H1 (cell line): Measurements from ENCODE around the gene CSRP3. TPM values are rescaled to one million over a fixed set of nuclear protein-coding genes. Genes with fewer than 3 reads are reported as not detected.

Experiments used
- CTCF ChIA-PET: fragments of 300-600 bp; sonication (Branson Sonifier 250); formaldehyde crosslinking; loops from one replicate; lab custom pipeline; 2021; ENCODE audit not compliant: partially characterized antibody; lab: Charles Lee
- POLR2A ChIA-PET: fragments of 300-600 bp; sonication (Branson Sonifier 250); formaldehyde crosslinking; loops from one replicate; lab custom pipeline; 2021; ENCODE audit warnings: inconsistent platforms; ENCODE audit not compliant: partially characterized antibody; lab: Charles Lee
- DNase-seq, 2 experiments: peaks; one replicate each; pipeline versions ENCODE4 v3.0.0 to v3.0.0-alpha.2; 2010 to 2022; ENCODE audit warnings: low spot score in 2 of 2, low read depth in 1 of 2, mixed read lengths in 1 of 2
- FAIRE-seq: peaks from 2 replicates; lab custom pipeline; 2011; peaks lifted over from hg19 to GRCh38; lab: Jason Lieb, UNC
- H2AFZ ChIP-seq: 2 replicates; pipeline ENCODE4 v1.8.1; 2012; ENCODE audit warnings: low read length, inconsistent platforms
- H2AK5ac ChIP-seq: 2 replicates; pipeline ENCODE4 v1.6.1; 2013; ENCODE audit warnings: low read depth, low read length
- H2BK120ac ChIP-seq: replicated peaks from 2 replicates; pipeline ENCODE3; 2013; ENCODE audit warnings: low read depth, low read length, inconsistent platforms
- H2BK12ac ChIP-seq: 2 replicates; pipeline ENCODE4 v1.6.1; 2013; ENCODE audit warnings: low read depth, low read length
- H2BK15ac ChIP-seq: 2 replicates; pipeline ENCODE4 v1.6.1; 2013; ENCODE audit warnings: low read length
- H2BK20ac ChIP-seq: 2 replicates; pipeline ENCODE4 v1.6.1; 2013; ENCODE audit warnings: low read length
- H2BK5ac ChIP-seq: 2 replicates; pipeline ENCODE4 v1.6.1; 2013; ENCODE audit warnings: low read depth, low read length
- H3K14ac ChIP-seq: 2 replicates; pipeline ENCODE4 v1.6.1; 2013; ENCODE audit warnings: inconsistent platforms; ENCODE audit not compliant: insufficient read length
- H3K18ac ChIP-seq: 2 replicates; pipeline ENCODE4 v1.6.1; 2013; ENCODE audit warnings: low read length; ENCODE audit errors: extremely low read depth
- H3K23ac ChIP-seq: 2 replicates; pipeline ENCODE4 v1.6.1; 2013; ENCODE audit warnings: inconsistent platforms; ENCODE audit not compliant: insufficient read length
- H3K23me2 ChIP-seq: 2 replicates; pipeline ENCODE4 v1.6.1; 2013; ENCODE audit warnings: low read depth, low read length
- H3K27ac ChIP-seq: 2 replicates; pipeline ENCODE4 v1.6.1; 2011; ENCODE audit warnings: low read depth, low read length, inconsistent platforms
- H3K27me3 ChIP-seq, 4 experiments: replicated peaks in 1 of 4; 1 replicate in 1 of 4; 2 replicates in 3 of 4; pipeline versions ENCODE4 v1.6.1 to v1.8.1; 2011 to 2013; ENCODE audit warnings: low read length in 3 of 4, mild to moderate bottlenecking in 3 of 4, inconsistent platforms in 2 of 4, mixed read lengths in 2 of 4, moderate library complexity in 1 of 4; ENCODE audit not compliant: control insufficient read depth in 3 of 4, insufficient read depth in 3 of 4; ENCODE audit errors: extremely low read depth in 1 of 4
- H3K36me3 ChIP-seq, 4 experiments: 2 replicates each; pipeline versions ENCODE4 v1.6.1 to v1.8.1; 2011 to 2013; ENCODE audit warnings: mild to moderate bottlenecking in 4 of 4, low read length in 3 of 4, moderate library complexity in 2 of 4, control low read depth in 1 of 4, inconsistent platforms in 1 of 4; ENCODE audit not compliant: insufficient read depth in 4 of 4, control insufficient read depth in 2 of 4
- H3K4ac ChIP-seq: replicated peaks from 2 replicates; pipeline ENCODE3; 2013; ENCODE audit warnings: low read length, low read depth, mixed read lengths, inconsistent platforms; ENCODE audit not compliant: insufficient read length
- H3K4me1 ChIP-seq, 4 experiments: replicated peaks in 1 of 4; 1 replicate in 1 of 4; 2 replicates in 3 of 4; pipeline versions ENCODE4 v1.6.1 to v1.8.1; 2011 to 2013; ENCODE audit warnings: low read length in 3 of 4, inconsistent platforms in 2 of 4, mixed read lengths in 1 of 4; ENCODE audit not compliant: insufficient read depth in 4 of 4, control insufficient read depth in 3 of 4
- H3K4me2 ChIP-seq, 2 experiments: 2 replicates each; pipeline versions ENCODE4 v1.6.1 to v1.8.1; 2011 to 2013; ENCODE audit warnings: low read depth in 2 of 2, low read length in 2 of 2, control low read depth in 1 of 2, inconsistent platforms in 1 of 2, mild to moderate bottlenecking in 1 of 2; ENCODE audit not compliant: insufficient read depth in 1 of 2
- H3K4me3 ChIP-seq, 4 experiments: fragments of 200-600, 300-600 bp in 1 of 4; sonication (generic), shearing (Covaris generic), sonication (Bioruptor Twin) in 1 of 4; 2 replicates each; pipeline versions ENCODE4 v1.5.1 to v1.8.1; 2011 to 2016; ENCODE audit warnings: low read length in 4 of 4, low read depth in 3 of 4, control low read depth in 2 of 4, inconsistent platforms in 2 of 4, mild to moderate bottlenecking in 2 of 4, mixed read lengths in 1 of 4, moderate library complexity in 1 of 4; ENCODE audit not compliant: insufficient read depth in 2 of 4; ENCODE audit errors: extremely low read depth in 1 of 4
- H3K56ac ChIP-seq: replicated peaks from 2 replicates; pipeline ENCODE3; 2013; ENCODE audit warnings: low read depth, mild to moderate bottlenecking, mixed read lengths, low read length, inconsistent platforms; ENCODE audit not compliant: insufficient read length
- H3K79me1 ChIP-seq: 2 replicates; pipeline ENCODE4 v1.6.1; 2013; ENCODE audit warnings: low read depth, low read length, control low read depth
- H3K79me2 ChIP-seq, 2 experiments: 2 replicates each; pipeline versions ENCODE4 v1.6.1 to v1.8.1; 2012 to 2013; ENCODE audit warnings: low read length in 2 of 2, mild to moderate bottlenecking in 2 of 2, inconsistent platforms in 1 of 2; ENCODE audit not compliant: insufficient read depth in 2 of 2, control insufficient read depth in 1 of 2
- H3K9ac ChIP-seq, 4 experiments: replicated peaks in 1 of 4; 1 replicate in 1 of 4; 2 replicates in 3 of 4; pipeline versions ENCODE4 v1.6.1 to v1.8.1; 2011 to 2013; ENCODE audit warnings: low read depth in 3 of 4, low read length in 3 of 4, control low read depth in 2 of 4, mild to moderate bottlenecking in 2 of 4, moderate library complexity in 2 of 4, inconsistent platforms in 1 of 4; ENCODE audit errors: extremely low read depth in 1 of 4
- H3K9me3 ChIP-seq, 2 experiments: 2 replicates each; pipeline versions ENCODE4 v1.6.1 to v1.8.1; 2012 to 2013; ENCODE audit warnings: mild to moderate bottlenecking in 2 of 2, moderate library complexity in 2 of 2, control low read depth in 1 of 2, inconsistent platforms in 1 of 2, low read depth in 1 of 2, low read length in 1 of 2, mixed read lengths in 1 of 2; ENCODE audit not compliant: insufficient read depth in 2 of 2
- H4K20me1 ChIP-seq, 2 experiments: replicated peaks in 1 of 2; 2 replicates each; pipeline versions ENCODE3 to v1.8.1; 2011 to 2013; ENCODE audit warnings: inconsistent platforms in 2 of 2, low read length in 2 of 2, mild to moderate bottlenecking in 1 of 2; ENCODE audit not compliant: insufficient read depth in 2 of 2, control insufficient read depth in 1 of 2
- H4K5ac ChIP-seq: 2 replicates; pipeline ENCODE4 v1.6.1; 2013; ENCODE audit warnings: low read length, low read depth, mixed read lengths, inconsistent platforms; ENCODE audit not compliant: insufficient read length
- H4K8ac ChIP-seq: 2 replicates; pipeline ENCODE4 v1.8.0; 2013; ENCODE audit warnings: mild to moderate bottlenecking, moderate library complexity, low read length, inconsistent platforms; ENCODE audit not compliant: insufficient read depth; ENCODE audit errors: extremely low read depth
- H4K91ac ChIP-seq: replicated peaks from 2 replicates; pipeline ENCODE3; 2013; ENCODE audit warnings: low read length, mixed read lengths, inconsistent platforms; ENCODE audit not compliant: insufficient read length
- CTCF ChIP-seq, 3 experiments: IDR thresholded peaks; 1 replicate in 2 of 3; 2 replicates in 1 of 3; pipeline versions ENCODE4 v1.5.1 to v1.6.1; 2011; ENCODE audit warnings: low read length in 3 of 3, mild to moderate bottlenecking in 3 of 3, inconsistent platforms in 2 of 3, low read depth in 1 of 3, moderate library complexity in 1 of 3; ENCODE audit not compliant: insufficient read depth in 1 of 3; ENCODE audit errors: control extremely low read depth in 1 of 3
- EP300 ChIP-seq, 2 experiments: IDR thresholded peaks; 1 replicate in 1 of 2; 2 replicates in 1 of 2; pipeline ENCODE4 v1.6.1; 2011 to 2012; ENCODE audit warnings: low read depth in 2 of 2, low read length in 2 of 2, mild to moderate bottlenecking in 2 of 2, borderline replicate concordance in 1 of 2, inconsistent platforms in 1 of 2, moderate library complexity in 1 of 2
- JUND ChIP-seq: IDR thresholded peaks from 2 replicates; pipeline ENCODE4 v1.6.1; 2011; ENCODE audit warnings: mild to moderate bottlenecking, improper control_type of control experiment, low read length
- RNF2 ChIP-seq: fragments of 200-900, 300-1000 bp; sonication (generic); IDR thresholded peaks from 2 replicates; pipeline ENCODE4 v1.7.1; 2016; ENCODE audit warnings: borderline replicate concordance, low read depth, mild to moderate bottlenecking, antibody characterized with exemption, low read length; ENCODE audit not compliant: poor library complexity, severe bottlenecking; ENCODE audit errors: missing control alignments
- WGBS, 2 experiments: shearing (Covaris generic) in 1 of 2; methylation state at CpG; one replicate each; pipeline versions ENCODE4 v1.1.6 to v1.1.7; 2013 to 2015; ENCODE audit warnings: low lambda C conversion rate in 2 of 2, mixed read lengths in 2 of 2, inconsistent platforms in 1 of 2, low coverage in 1 of 2, missing lambda C conversion rate in 1 of 2; ENCODE audit not compliant: insufficient replicate concordance in 2 of 2, insufficient coverage in 1 of 2, insufficient read length in 1 of 2; ENCODE audit errors: extremely low coverage in 1 of 2, missing lambda C conversion rate in 1 of 2; 5-methylcytosine and 5-hydroxymethylcytosine counted together
- polyA plus RNA-seq, 7 experiments: library from polyadenylated mRNA; depleted of rRNA in 3 of 7; stranded (reverse) in 5 of 7; unstranded in 2 of 7; fragments of >200 nt in 5 of 7; fragments of 200-250 nt in 2 of 7; gene quantifications; 1 replicate in 5 of 7; 2 replicates in 1 of 7; 4 replicates in 1 of 7; pipeline versions ENCODE4 v1.2.1 to v1.2.3, GENCODE V29; 2011 to 2013; ENCODE audit warnings: missing spikeins in 2 of 7, mixed read lengths in 2 of 7
- total RNA-seq: library from RNA; stranded (reverse); fragmentation: NEBNext Ultra II Directional; extraction: Animal tissue kit (Norgen Biotek cat#: 25700); gene quantifications from 2 replicates; pipeline ENCODE4 v1.2.1, GENCODE V29; 2021
- TF ChIP-seq, protein P1 (sequence below): IDR thresholded peaks from 2 replicates; pipeline ENCODE4 v1.6.1; 2012; ENCODE audit warnings: low read length, inconsistent platforms

The CSRP3 gene
- total and polyA plus RNA-seq, 2 of the 8 experiments (the other 6 are each of a cell fraction or from before 2014, with no cell fraction given): not detected

DNA sequence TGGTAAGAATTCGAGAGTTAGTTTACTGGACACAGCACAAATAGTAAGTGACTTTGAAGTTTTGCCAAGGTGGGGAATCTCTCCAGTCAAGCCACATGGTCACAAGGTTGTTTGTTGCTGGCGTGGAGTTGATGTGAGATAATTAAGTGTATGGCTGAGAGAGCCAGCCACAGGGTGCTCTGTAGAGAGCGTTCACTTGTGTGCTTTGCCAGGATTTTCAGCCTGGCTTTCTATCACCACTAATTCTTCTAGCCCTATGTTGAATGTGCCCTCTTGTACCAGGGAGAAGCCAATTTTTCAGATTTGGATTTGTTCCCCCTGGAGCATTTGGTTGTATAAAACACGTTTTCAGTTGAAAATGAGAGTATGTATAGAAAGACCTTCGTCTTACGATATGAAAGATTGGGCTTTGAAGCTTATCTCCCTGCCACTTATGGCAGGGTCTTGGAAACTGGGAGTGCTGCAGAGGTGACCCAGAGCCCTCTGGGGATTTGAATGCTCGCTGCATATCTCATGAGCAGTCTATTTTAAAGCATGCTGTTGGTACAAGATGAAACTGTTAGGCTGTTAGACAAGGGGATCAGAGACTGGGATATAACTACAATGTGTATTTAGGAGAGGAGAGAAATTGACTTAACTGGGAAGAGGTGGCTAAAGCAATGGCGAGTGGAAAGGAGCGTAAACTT lies 28.6 kb downstream of the CSRP3 start:
- H3K4me3 ChIP-seq: no peak overlapping the region
- no peak overlapping the region for H2BK120ac ChIP-seq
- H2BK5ac ChIP-seq: no peak overlapping the region
- H3K23me2 ChIP-seq: no peaks in the 10 kb centered on the region
- H3K9me3 ChIP-seq: no peaks in the 10 kb centered on the region
- no peak overlapping the region for H2AFZ ChIP-seq
- no peak overlapping the region for H4K8ac ChIP-seq
- no peak overlapping the region for H3K9ac ChIP-seq
- H3K79me1 ChIP-seq: no peaks in the 10 kb centered on the region
- H3K18ac ChIP-seq: no peak overlapping the region
- H2BK20ac ChIP-seq: no peak overlapping the region
- peaks cover 3 to 45% (median 26%) of the 10 kb centered on the region in 4 experiments; a peak in 7 of 8 replicates for H3K36me3 ChIP-seq
- peaks cover 0 to 2% of the 10 kb centered on the region in 2 experiments for H4K20me1 ChIP-seq
- H3K27me3 ChIP-seq: no peaks in the 10 kb centered on the region
- no peak overlapping the region for H3K4me2 ChIP-seq
- H3K56ac ChIP-seq: no peak overlapping the region
- no peak for FAIRE-seq
- H3K14ac ChIP-seq: no peak overlapping the region
- WGBS, 2 experiments: 86% methylated on average over 9 of the region's 9 CpGs; no CpG with 5 or more reads in 1 of the 2 experiments
- no peak overlapping the region for H2BK15ac ChIP-seq
- H3K4me1 ChIP-seq: no peaks in the 10 kb centered on the region
- ChIA-PET POLR2A (interaction anchor here (1.3 kb wide), 1 partner anchor 11 kb away, joined by 4 read pairs; no protein-coding TSS in a partner anchor), CTCF (interaction anchor here (0.6 to 1.2 kb wide), 2 partner anchors 102 to 627 kb away, joined by 3 to 6 read pairs; no protein-coding TSS in a partner anchor)
- no peak overlapping the region for H2AK5ac ChIP-seq
- H3K23ac ChIP-seq: no peak overlapping the region
- no peak overlapping the region for H4K5ac ChIP-seq
- no peak overlapping the region for H2BK12ac ChIP-seq
- no peaks in the 10 kb centered on the region for H3K79me2 ChIP-seq
- H3K4ac ChIP-seq: no peak overlapping the region
- H4K91ac ChIP-seq: no peak overlapping the region
- H3K27ac ChIP-seq: no peak overlapping the region
- no peak for DNase-seq
- TF ChIP-seq RNF2: no peak
- TF ChIP-seq EP300 (IDR thresholded peaks at IDR 0.05; ENCODE audit: borderline replicate concordance in 1 of 2, low read depth in 2 of 2, low read length in 2 of 2): no peak
- TF ChIP-seq CTCF (IDR thresholded peaks at IDR 0.05; ENCODE audit: control extremely low read depth in 1 of 3, insufficient read depth in 1 of 3, low read depth in 1 of 3, low read length in 3 of 3): no peak
- no peak for TF ChIP-seq JUND
- TF ChIP-seq, protein P1, sequence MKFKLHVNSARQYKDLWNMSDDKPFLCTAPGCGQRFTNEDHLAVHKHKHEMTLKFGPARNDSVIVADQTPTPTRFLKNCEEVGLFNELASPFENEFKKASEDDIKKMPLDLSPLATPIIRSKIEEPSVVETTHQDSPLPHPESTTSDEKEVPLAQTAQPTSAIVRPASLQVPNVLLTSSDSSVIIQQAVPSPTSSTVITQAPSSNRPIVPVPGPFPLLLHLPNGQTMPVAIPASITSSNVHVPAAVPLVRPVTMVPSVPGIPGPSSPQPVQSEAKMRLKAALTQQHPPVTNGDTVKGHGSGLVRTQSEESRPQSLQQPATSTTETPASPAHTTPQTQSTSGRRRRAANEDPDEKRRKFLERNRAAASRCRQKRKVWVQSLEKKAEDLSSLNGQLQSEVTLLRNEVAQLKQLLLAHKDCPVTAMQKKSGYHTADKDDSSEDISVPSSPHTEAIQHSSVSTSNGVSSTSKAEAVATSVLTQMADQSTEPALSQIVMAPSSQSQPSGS: no peak
